Thyroid gland (tissue), 4 donors: Measurements from ENCODE around the gene IFI16. TPM values are rescaled to one million over a fixed set of nuclear protein-coding genes. Genes with fewer than 3 reads are reported as not detected.
"Not testable (repeated sequence)": the region's sequence is repeated elsewhere in the genome, so short reads cannot be mapped to it uniquely, and the experiment has no call there.

Experiments used
- DNase-seq, 2 donors: peaks; one replicate each; pipeline ENCODE4 v3.0.0-alpha.2; 2019
- H3K27ac ChIP-seq, 3 donors: fragments of 200-600 bp; sonication (generic); 1 replicate in 2 of 3; 2 replicates in 1 of 3; pipeline ENCODE4 v1.5.1; 2016 to 2019; ENCODE audit warnings: mild to moderate bottlenecking in 1 of 3, moderate library complexity in 1 of 3
- H3K27me3 ChIP-seq: fragments of 200-600 bp; sonication (generic); one replicate; pipeline ENCODE4 v1.5.1; 2019
- H3K36me3 ChIP-seq, 2 donors: fragments of 200-600 bp; sonication (generic); one replicate each; pipeline ENCODE4 v1.5.1; 2016 to 2019
- H3K4me1 ChIP-seq, 2 donors: fragments of 200-600 bp; sonication (generic); one replicate each; pipeline ENCODE4 v1.5.1; 2017 to 2019
- H3K4me3 ChIP-seq, 3 donors: fragments of 200-600 bp; sonication (generic); replicated peaks in 1 of 3; 1 replicate in 2 of 3; 2 replicates in 1 of 3; pipeline ENCODE4 v1.5.1; 2016; ENCODE audit warnings: mild to moderate bottlenecking in 1 of 3
- H3K9me3 ChIP-seq: fragments of 200-600 bp; sonication (generic); one replicate; pipeline ENCODE4 v1.5.1; 2017
- POLR2A ChIP-seq, 2 donors: fragments of 450-650 bp; IDR thresholded peaks; one replicate each; pipeline ENCODE4 v1.6.1; 2017; ENCODE audit warnings: antibody characterized with exemption in 2 of 2, mild to moderate bottlenecking in 2 of 2, moderate library complexity in 1 of 2
- WGBS, 2 donors: methylation state at CpG; one replicate each; pipeline ENCODE4 v1.1.5; 2017; 5-methylcytosine and 5-hydroxymethylcytosine counted together
- intact Hi-C: fragments of 100-400 bp; cut with DNase I; formaldehyde crosslinking; loops from one replicate; pipeline ENCODE4 v1.15.1; 2023
- total RNA-seq, 4 donors: library from RNA; depleted of rRNA; stranded (reverse); fragments of >200 nt; gene quantifications; one replicate each; pipeline ENCODE4 v1.2.3, GENCODE V29; 2016
- TF ChIP-seq, protein P1 (sequence below), 6 experiments: fragments of 200-600 bp in 3 of 6; fragments of 450-650 bp in 3 of 6; sonication (generic) in 3 of 6; IDR thresholded peaks; one replicate each; pipeline ENCODE4 v1.5.1; 2016 to 2019; ENCODE audit warnings: antibody characterized with exemption in 6 of 6, mild to moderate bottlenecking in 2 of 6, inconsistent platforms in 1 of 6, moderate library complexity in 1 of 6

The IFI16 gene
- total RNA-seq, 4 donors from 2014 or later = 29.8 to 110 (median 49.5) TPM

DNA sequence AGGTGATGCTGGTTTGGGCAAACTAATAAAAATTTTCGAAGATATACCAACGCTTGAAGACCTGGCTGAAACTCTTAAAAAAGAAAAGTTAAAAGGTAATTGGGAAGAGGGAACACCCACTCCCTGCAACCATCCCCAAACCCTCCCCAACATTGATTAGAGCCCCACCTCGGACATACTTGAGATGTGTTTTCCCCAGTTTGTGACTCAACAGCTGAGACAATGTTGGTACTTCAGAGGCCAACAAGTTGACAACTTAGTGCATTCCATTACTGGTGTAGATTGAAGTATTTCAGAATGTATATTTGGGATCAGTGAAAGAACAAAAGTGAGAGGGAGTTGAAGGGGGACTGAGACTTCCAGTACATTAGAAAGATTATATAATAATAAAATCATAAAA lies 5.1 kb downstream of the IFI16 start:
- intact Hi-C loops = no loop called here
- no peaks in the 10 kb centered on the region for H3K9me3 ChIP-seq
- H3K36me3 ChIP-seq = peaks cover 21 to 22% of the 10 kb centered on the region in 2 donors
- peaks cover 0 to 4% of the 10 kb centered on the region in 2 donors for H3K4me1 ChIP-seq
- no peak for DNase-seq
- no peaks in the 10 kb centered on the region for H3K27me3 ChIP-seq
- 84 to 87% methylated on average over 3 of the region's 3 CpGs for WGBS, 2 donors
- no peak for TF ChIP-seq POLR2A (IDR thresholded peaks at IDR 0.05)
- TF ChIP-seq, protein P1, sequence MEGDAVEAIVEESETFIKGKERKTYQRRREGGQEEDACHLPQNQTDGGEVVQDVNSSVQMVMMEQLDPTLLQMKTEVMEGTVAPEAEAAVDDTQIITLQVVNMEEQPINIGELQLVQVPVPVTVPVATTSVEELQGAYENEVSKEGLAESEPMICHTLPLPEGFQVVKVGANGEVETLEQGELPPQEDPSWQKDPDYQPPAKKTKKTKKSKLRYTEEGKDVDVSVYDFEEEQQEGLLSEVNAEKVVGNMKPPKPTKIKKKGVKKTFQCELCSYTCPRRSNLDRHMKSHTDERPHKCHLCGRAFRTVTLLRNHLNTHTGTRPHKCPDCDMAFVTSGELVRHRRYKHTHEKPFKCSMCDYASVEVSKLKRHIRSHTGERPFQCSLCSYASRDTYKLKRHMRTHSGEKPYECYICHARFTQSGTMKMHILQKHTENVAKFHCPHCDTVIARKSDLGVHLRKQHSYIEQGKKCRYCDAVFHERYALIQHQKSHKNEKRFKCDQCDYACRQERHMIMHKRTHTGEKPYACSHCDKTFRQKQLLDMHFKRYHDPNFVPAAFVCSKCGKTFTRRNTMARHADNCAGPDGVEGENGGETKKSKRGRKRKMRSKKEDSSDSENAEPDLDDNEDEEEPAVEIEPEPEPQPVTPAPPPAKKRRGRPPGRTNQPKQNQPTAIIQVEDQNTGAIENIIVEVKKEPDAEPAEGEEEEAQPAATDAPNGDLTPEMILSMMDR (IDR thresholded peaks at IDR 0.05) = no peak
- no peak overlapping the region for H3K4me3 ChIP-seq
- no peak overlapping the region for H3K27ac ChIP-seq

DNA sequence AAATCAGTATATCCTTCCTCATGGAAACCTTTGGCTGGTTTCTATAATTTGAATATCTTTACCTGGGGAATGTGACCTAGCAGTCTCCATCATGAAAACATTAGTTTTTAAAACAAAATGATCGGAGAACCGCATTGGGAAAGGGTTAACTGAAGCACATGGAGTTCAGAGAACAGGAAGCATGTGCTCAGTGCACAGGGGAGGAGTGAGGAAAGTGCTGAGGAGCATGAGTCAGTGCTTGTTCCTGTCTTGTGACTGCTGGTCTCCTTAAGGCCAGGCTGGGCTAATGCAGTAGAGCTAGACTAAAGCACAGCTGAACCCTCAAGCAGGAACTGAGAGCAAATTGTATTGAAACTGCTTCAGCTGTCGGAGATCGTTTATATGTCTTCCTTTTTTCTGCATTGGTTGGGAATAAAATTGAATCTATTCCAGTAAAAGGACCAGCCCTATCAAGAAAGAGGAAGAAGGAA lies 5.8 kb downstream of the IFI16 start:
- Histone ChIP-seq H3K9me3 (no peaks in the 10 kb centered on the region), H3K27me3 (no peaks in the 10 kb centered on the region), H3K4me3 (no peak overlapping the region), H3K36me3 (peaks cover 21 to 28% of the 10 kb centered on the region in 2 donors), H3K4me1 (peaks cover 0 to 4% of the 10 kb centered on the region in 2 donors), H3K27ac (peak overlapping the region in 1 of 3 donors; percentile 17)
- 68 to 75% methylated on average over 4 of the region's 4 CpGs for WGBS, 2 donors
- TF ChIP-seq, protein P1 (IDR thresholded peaks at IDR 0.05) = no peak
- TF ChIP-seq POLR2A (IDR thresholded peaks at IDR 0.05) = no peak
- intact Hi-C loops = no loop called here
- peak in 1 of 2 donors; percentile 21 for DNase-seq

DNA sequence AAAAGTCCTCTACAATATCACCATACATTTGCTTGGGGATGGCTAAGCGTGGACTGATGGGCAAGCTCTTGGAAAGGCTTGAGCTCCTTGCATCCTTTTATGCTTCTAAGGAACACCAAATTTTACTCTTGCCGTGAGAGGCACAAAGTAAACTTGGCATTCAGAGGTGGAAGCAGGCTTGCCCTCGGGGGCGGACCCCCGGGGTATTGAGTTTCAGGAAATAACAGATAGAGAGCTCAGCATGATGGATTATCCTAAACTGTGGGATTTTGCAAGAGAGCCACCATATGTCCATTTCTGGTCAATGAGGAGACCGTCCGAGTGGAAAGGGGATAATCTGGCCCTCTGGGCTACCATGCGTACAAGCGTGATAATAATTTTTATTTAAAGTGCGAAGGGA lies 14.0 kb downstream of the IFI16 start:
- intact Hi-C loops = no loop called here
- H3K27me3 ChIP-seq = no peaks in the 10 kb centered on the region
- WGBS, 2 donors = 84 to 86% methylated on average over 10 of the region's 10 CpGs
- TF ChIP-seq POLR2A (IDR thresholded peaks at IDR 0.05) = no peak
- TF ChIP-seq, protein P1 (IDR thresholded peaks at IDR 0.05) = no peak
- H3K4me1 ChIP-seq = no peaks in the 10 kb centered on the region
- no peaks in the 10 kb centered on the region for H3K9me3 ChIP-seq
- DNase-seq = no peak
- no peak overlapping the region for H3K4me3 ChIP-seq
- peaks cover 3 to 15% of the 10 kb centered on the region in 2 donors for H3K36me3 ChIP-seq
- no peak overlapping the region for H3K27ac ChIP-seq

DNA sequence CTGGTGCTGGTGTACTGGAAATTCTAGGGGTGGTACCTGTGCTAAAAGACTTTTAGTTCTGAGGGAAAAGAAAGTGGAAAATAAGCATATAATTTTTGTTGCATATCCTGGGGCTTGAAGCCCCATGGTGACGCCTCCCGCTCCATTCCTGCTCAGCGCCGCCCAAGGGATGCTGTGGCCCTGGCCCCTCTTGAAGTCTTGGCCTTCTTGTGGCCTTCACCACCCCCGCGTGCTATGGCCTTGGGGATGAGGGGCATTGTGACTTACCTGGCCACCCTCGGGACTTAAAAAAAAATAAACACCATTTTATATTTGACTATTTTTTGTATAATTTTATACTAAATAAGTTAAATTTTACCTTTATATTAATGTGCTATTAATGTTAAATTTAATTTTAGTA lies 15.3 kb downstream of the IFI16 start:
- intact Hi-C loops = no loop called here
- no peak for DNase-seq
- Histone ChIP-seq H3K9me3 (no peaks in the 10 kb centered on the region), H3K27me3 (no peaks in the 10 kb centered on the region), H3K27ac (no peak overlapping the region), H3K36me3 (peaks cover 0 to 3% of the 10 kb centered on the region in 2 donors), H3K4me3 (no peak overlapping the region), H3K4me1 (no peaks in the 10 kb centered on the region)
- TF ChIP-seq, protein P1 (IDR thresholded peaks at IDR 0.05) = no peak
- TF ChIP-seq POLR2A (IDR thresholded peaks at IDR 0.05) = no peak
- WGBS, 2 donors = 94 to 96% methylated on average over 7 of the region's 7 CpGs

DNA sequence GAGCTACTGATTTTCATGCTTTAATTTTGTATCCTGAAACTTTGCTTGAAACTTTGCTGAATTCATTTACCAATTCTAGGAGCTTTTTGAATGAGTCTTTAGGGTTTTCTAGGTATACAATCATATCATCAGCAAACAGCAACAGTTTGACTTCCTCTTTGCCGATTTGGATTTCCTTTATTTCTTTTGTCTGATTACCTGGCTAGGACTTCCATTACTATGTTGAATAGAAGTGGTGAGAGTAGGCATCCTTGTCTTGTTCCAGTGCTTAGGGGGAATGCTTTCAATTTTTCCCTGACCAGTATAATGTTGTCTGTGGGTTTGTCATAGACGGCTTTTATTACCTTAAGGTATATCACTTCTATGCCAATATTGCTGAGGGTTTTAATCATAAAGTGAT lies 17.1 kb downstream of the IFI16 start:
- intact Hi-C loops, H3K36me3 ChIP-seq, H3K27me3 ChIP-seq, H3K9me3 ChIP-seq, DNase-seq, H3K27ac ChIP-seq, H3K4me1 ChIP-seq, H3K4me3 ChIP-seq: not testable (repeated sequence)
- 76 to 79% methylated on average over 2 of the region's 2 CpGs for WGBS, 2 donors

DNA sequence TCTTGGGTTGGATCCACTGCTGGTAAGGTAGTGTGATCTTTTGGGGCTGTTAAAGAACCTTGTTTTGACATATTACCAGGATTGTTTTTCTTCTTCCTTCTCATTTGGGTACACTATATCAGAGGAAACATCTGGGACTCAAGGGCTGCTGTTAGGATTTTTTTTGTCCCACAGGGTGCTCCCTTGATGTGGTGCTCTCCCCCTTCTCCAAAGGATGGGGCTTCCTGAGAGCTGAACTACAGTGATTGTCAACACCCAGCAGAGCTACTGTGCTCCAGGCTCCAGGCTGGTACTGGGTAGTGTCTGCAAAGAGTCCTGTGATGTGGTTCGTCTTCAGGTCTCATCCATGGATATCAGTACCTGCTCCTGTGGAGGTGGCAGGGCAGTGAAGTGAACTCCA lies 20.6 kb downstream of the IFI16 start:
- no peaks in the 10 kb centered on the region for H3K27me3 ChIP-seq
- 87 to 100% methylated on average over 1 of the region's 1 CpG for WGBS, 2 donors
- no peak for DNase-seq
- H3K9me3 ChIP-seq = no peaks in the 10 kb centered on the region
- no peak overlapping the region for H3K4me3 ChIP-seq
- peaks cover 11 to 17% of the 10 kb centered on the region in 2 donors for H3K36me3 ChIP-seq
- intact Hi-C loops = no loop called here
- no peak for TF ChIP-seq POLR2A (IDR thresholded peaks at IDR 0.05)
- TF ChIP-seq, protein P1 (IDR thresholded peaks at IDR 0.05) = no peak
- H3K4me1 ChIP-seq = no peaks in the 10 kb centered on the region
- H3K27ac ChIP-seq = no peak overlapping the region
